Hepatocyte (in vitro differentiated cells): Measurements from ENCODE around the gene GRK3.

Experiments
- CTCF ChIP-seq: fragments of 200-600 bp; sonication (generic); IDR thresholded peaks from 2 replicates; pipeline ENCODE4 v1.5.1; 2016; ENCODE audit warnings: antibody characterized with exemption, mild to moderate bottlenecking; ENCODE audit not compliant: poor library complexity
- EZH2 ChIP-seq: fragments of 200-600 bp; sonication (generic); IDR thresholded peaks from 2 replicates; pipeline ENCODE4 v1.6.1; 2016; ENCODE audit warnings: antibody characterized with exemption, mild to moderate bottlenecking, borderline replicate concordance

- TF ChIP-seq CTCF = no peak
- no peak for TF ChIP-seq EZH2
Measured at GRCh38 chr22:25564979-25565677, 653 bp downstream of the GRK3 start.
